Left kidney (tissue), 2 donors: ENCODE measurements around the gene SLC39A8. TPM values are rescaled to one million over a fixed set of nuclear protein-coding genes. Genes with fewer than 3 reads are reported as not detected.
"Not testable (repeated sequence)": the region's sequence is repeated elsewhere in the genome, so short reads cannot be mapped to it uniquely, and the experiment has no call there.

Source experiments
- DNase-seq: peaks from one replicate; pipeline ENCODE4 v3.0.0-alpha.2; 2013
- polyA plus RNA-seq: library from polyadenylated mRNA; unstranded; fragments of 120-200 nt; gene quantifications from one replicate; pipeline ENCODE4 v1.2.1, GENCODE V29; 2013; ENCODE audit not compliant: insufficient read length

SLC39A8 gene
- polyA plus RNA-seq, 1 donor: 18.8 TPM

GRCh38 chr4:102301167-102301566, 44.1 kb downstream of the SLC39A8 start:
- no peak for DNase-seq

GRCh38 chr4:102299354-102300107, 45.8 kb downstream of the SLC39A8 start:
- no peak for DNase-seq

GRCh38 chr4:102298716-102299115, 46.6 kb downstream of the SLC39A8 start:
- DNase-seq: no peak

GRCh38 chr4:102295153-102295862, 50.0 kb downstream of the SLC39A8 start:
- no peak for DNase-seq

GRCh38 chr4:102288497-102288896, 56.8 kb downstream of the SLC39A8 start:
- no peak for DNase-seq

- no peak for DNase-seq
Measured at GRCh38 chr4:102285831-102286230, 59.5 kb downstream of the SLC39A8 start.

- DNase-seq: no peak
Measured at GRCh38 chr4:102281171-102281839, 64.0 kb downstream of the SLC39A8 start.

GRCh38 chr4:102273317-102273716, 72.0 kb downstream of the SLC39A8 start:
- DNase-seq: not testable (repeated sequence)

- no peak for DNase-seq
Measured at GRCh38 chr4:102272318-102272717, 73.0 kb downstream of the SLC39A8 start.

- DNase-seq: no peak
Measured at GRCh38 chr4:102268355-102268754, 76.9 kb downstream of the SLC39A8 start.

- DNase-seq: peak; percentile 42
Measured at GRCh38 chr4:102263024-102263787, 82.1 kb downstream of the SLC39A8 start.

GRCh38 chr4:102259702-102260101, 85.6 kb downstream of the SLC39A8 start:
- no peak for DNase-seq

- DNase-seq: no peak
Measured at GRCh38 chr4:102259081-102259480, 86.2 kb downstream of the SLC39A8 start.

GRCh38 chr4:102256321-102256720, 89.0 kb downstream of the SLC39A8 start:
- DNase-seq: no peak

- DNase-seq: no peak
Measured at GRCh38 chr4:102253860-102254259, 91.4 kb downstream of the SLC39A8 start.

- no peak for DNase-seq
Measured at GRCh38 chr4:102252171-102252570, 93.1 kb downstream of the SLC39A8 start.

GRCh38 chr4:102250341-102250740, 94.9 kb downstream of the SLC39A8 start:
- no peak for DNase-seq

- no peak for DNase-seq
Measured at GRCh38 chr4:102247041-102247440, 98.2 kb downstream of the SLC39A8 start.

- no peak for DNase-seq
Measured at GRCh38 chr4:102246416-102246815, 98.9 kb downstream of the SLC39A8 start.

- no peak for DNase-seq
Measured at GRCh38 chr4:102244878-102245535, 100.3 kb downstream of the SLC39A8 start.

GRCh38 chr4:102243296-102243695, 102.0 kb downstream of the SLC39A8 start:
- not testable (repeated sequence) for DNase-seq
